ENCODE results near the gene SNX21.
A peak's percentile ranks its signal among the peaks of the same experiment; 100 is the strongest.

SNX21 gene

GRCh38 chr20:45840700-45841198, 7.2 kb downstream of the SNX21 start:
- no peak for DNase-seq (ENCODE audit: low read depth)
- no peak overlapping the region for H3K4me3 ChIP-seq (ENCODE audit: control insufficient read depth, low read depth, low read length)
- TF ChIP-seq CTCF (conservative IDR thresholded peaks at IDR 0.05; ENCODE audit: control insufficient read depth, insufficient read depth, low read depth, low read length): no peak

- TF ChIP-seq CTCF (conservative IDR thresholded peaks at IDR 0.05; ENCODE audit: control insufficient read depth, insufficient read depth, low read depth, low read length): no peak
- DNase-seq (ENCODE audit: low read depth): no peak
- no peak overlapping the region for H3K4me3 ChIP-seq (ENCODE audit: control insufficient read depth, low read depth, low read length)
Measured at GRCh38 chr20:45841407-45842129, 8.0 kb downstream of the SNX21 start.

- TF ChIP-seq CTCF (conservative IDR thresholded peaks at IDR 0.05; ENCODE audit: control insufficient read depth, insufficient read depth, low read depth, low read length): no peak
- peak; percentile 80 for DNase-seq (ENCODE audit: low read depth)
- no peak overlapping the region for H3K4me3 ChIP-seq (ENCODE audit: control insufficient read depth, low read depth, low read length)
Measured at GRCh38 chr20:45842169-45842812, 8.7 kb downstream of the SNX21 start.

GRCh38 chr20:45843506-45843905, 9.9 kb downstream of the SNX21 start:
- no peak overlapping the region for H3K4me3 ChIP-seq (ENCODE audit: control insufficient read depth, low read depth, low read length)
- DNase-seq (ENCODE audit: low read depth): no peak
- no peak for TF ChIP-seq CTCF (conservative IDR thresholded peaks at IDR 0.05; ENCODE audit: control insufficient read depth, insufficient read depth, low read depth, low read length)

- H3K4me3 ChIP-seq (ENCODE audit: control insufficient read depth, low read depth, low read length): no peak overlapping the region
- DNase-seq (ENCODE audit: low read depth): no peak
- no peak for TF ChIP-seq CTCF (conservative IDR thresholded peaks at IDR 0.05; ENCODE audit: control insufficient read depth, insufficient read depth, low read depth, low read length)
Measured at GRCh38 chr20:45845452-45845851, 11.9 kb downstream of the SNX21 start.

GRCh38 chr20:45848421-45848820, 14.8 kb downstream of the SNX21 start:
- H3K4me3 ChIP-seq (ENCODE audit: control insufficient read depth, low read depth, low read length): no peak overlapping the region
- no peak for TF ChIP-seq CTCF (conservative IDR thresholded peaks at IDR 0.05; ENCODE audit: control insufficient read depth, insufficient read depth, low read depth, low read length)
- DNase-seq (ENCODE audit: low read depth): no peak

Measured in fibroblast of mammary gland (primary cell).